IMR-90 (cell line): Measurements from ENCODE around the gene ZNF285. TPM values are rescaled to one million over a fixed set of nuclear protein-coding genes. Genes with fewer than 3 reads are reported as not detected.
"Not testable (repeated sequence)": the region's sequence is repeated elsewhere in the genome, so short reads cannot be mapped to it uniquely, and the experiment has no call there.

ENCODE experiments used
- ATAC-seq: fragments of 200-7000 bp; cut with Tn5 transposase; 2 replicates; pipeline ENCODE4 v1.9.1; 2020; ENCODE audit warnings: low read depth, mild to moderate bottlenecking, moderate library complexity
- BruUV-seq: library from RNA; stranded (reverse); fragments of 400-500 nt; replicated peaks from 2 replicates; lab custom pipeline; 2021; lab: Mats Ljungman, UMichigan
- CTCF ChIA-PET: fragments of 300-600 bp; formaldehyde crosslinking; extraction: SDS; loops from one replicate; lab custom pipeline; 2021; ENCODE audit warnings: antibody characterized with exemption; lab: Yijun Ruan, JAX
- POLR2A ChIA-PET: fragments of 300-600 bp; sonication (Branson Sonifier 250); formaldehyde crosslinking; loops from one replicate; lab custom pipeline; 2022; ENCODE audit warnings: antibody characterized with exemption; ENCODE audit not compliant: unreplicated experiment; lab: Charles Lee
- DNase-seq: peaks from one replicate; pipeline ENCODE4 v3.0.0; 2013
- H2AFZ ChIP-seq: replicated peaks from 2 replicates; pipeline ENCODE3; 2013; ENCODE audit warnings: low read length, mild to moderate bottlenecking; ENCODE audit not compliant: poor library complexity
- H2AK5ac ChIP-seq: 2 replicates; pipeline ENCODE4 v1.6.1; 2013; ENCODE audit warnings: low read depth, low read length, inconsistent platforms
- H2AK9ac ChIP-seq: replicated peaks from 2 replicates; pipeline ENCODE3; 2013; ENCODE audit warnings: mild to moderate bottlenecking, low read depth, low read length, moderate library complexity; ENCODE audit not compliant: poor library complexity
- H2BK120ac ChIP-seq: 2 replicates; pipeline ENCODE4 v1.6.1; 2013; ENCODE audit warnings: low read depth, low read length, inconsistent platforms
- H2BK15ac ChIP-seq: 3 replicates; pipeline ENCODE4 v1.6.1; 2013; ENCODE audit warnings: low read depth, low read length, inconsistent platforms
- H2BK20ac ChIP-seq: 2 replicates; pipeline ENCODE4 v1.6.1; 2013; ENCODE audit warnings: low read depth, mild to moderate bottlenecking, inconsistent platforms, low read length, moderate library complexity
- H2BK5ac ChIP-seq: 2 replicates; pipeline ENCODE4 v1.6.1; 2013; ENCODE audit warnings: mild to moderate bottlenecking, low read depth, low read length, inconsistent platforms; ENCODE audit not compliant: poor library complexity, severe bottlenecking
- H3K14ac ChIP-seq: replicated peaks from 2 replicates; pipeline ENCODE4 v1.6.1; 2013; ENCODE audit warnings: low read depth, low read length, inconsistent platforms
- H3K18ac ChIP-seq: 2 replicates; pipeline ENCODE4 v1.6.1; 2013; ENCODE audit warnings: low read depth, low read length, control low read depth
- H3K23ac ChIP-seq: 2 replicates; pipeline ENCODE4 v1.6.1; 2013; ENCODE audit warnings: low read depth, low read length, inconsistent platforms
- H3K27ac ChIP-seq: 2 replicates; pipeline ENCODE4 v1.5.1; 2013; ENCODE audit warnings: mild to moderate bottlenecking, control low read depth, low read length; ENCODE audit not compliant: insufficient read depth
- H3K27me3 ChIP-seq: 2 replicates; pipeline ENCODE4 v1.6.1; 2013; ENCODE audit warnings: low read length; ENCODE audit not compliant: control insufficient read depth, insufficient read depth
- H3K36me3 ChIP-seq: 2 replicates; pipeline ENCODE4 v1.6.1; 2013; ENCODE audit warnings: low read length, mixed read lengths; ENCODE audit not compliant: control insufficient read depth, insufficient read depth
- H3K4ac ChIP-seq: 2 replicates; pipeline ENCODE4 v1.6.1; 2013; ENCODE audit warnings: low read depth, low read length, inconsistent platforms
- H3K4me1 ChIP-seq: 2 replicates; pipeline ENCODE4 v1.6.1; 2013; ENCODE audit warnings: low read length, mixed read lengths; ENCODE audit not compliant: control insufficient read depth, insufficient read depth
- H3K4me2 ChIP-seq: 2 replicates; pipeline ENCODE4 v1.6.1; 2013; ENCODE audit warnings: low read depth, mild to moderate bottlenecking, control low read depth, low read length, moderate library complexity
- H3K4me3 ChIP-seq: 2 replicates; pipeline ENCODE4 v1.5.1; 2013; ENCODE audit warnings: low read depth, mild to moderate bottlenecking, control low read depth, low read length, moderate library complexity; ENCODE audit not compliant: insufficient read depth
- H3K56ac ChIP-seq: 2 replicates; pipeline ENCODE4 v1.6.1; 2013; ENCODE audit warnings: low read length, inconsistent platforms; ENCODE audit not compliant: insufficient read depth; ENCODE audit errors: extremely low read depth
- H3K79me1 ChIP-seq, 2 experiments: 2 replicates each; pipeline ENCODE4 v1.6.1; 2013; ENCODE audit warnings: low read length in 2 of 2, inconsistent platforms in 1 of 2, low read depth in 1 of 2
- H3K9ac ChIP-seq: 2 replicates; pipeline ENCODE4 v1.6.1; 2013; ENCODE audit warnings: low read depth, low read length, control low read depth
- H3K9me1 ChIP-seq: 2 replicates; pipeline ENCODE4 v1.6.1; 2013; ENCODE audit warnings: low read length, inconsistent platforms; ENCODE audit not compliant: insufficient read depth
- H3K9me3 ChIP-seq: 2 replicates; pipeline ENCODE4 v1.6.1; 2013; ENCODE audit warnings: low read length; ENCODE audit not compliant: control insufficient read depth, insufficient read depth
- H4K20me1 ChIP-seq: 2 replicates; pipeline ENCODE4 v1.6.1; 2013; ENCODE audit warnings: low read length, inconsistent platforms; ENCODE audit not compliant: insufficient read depth
- H4K5ac ChIP-seq: 2 replicates; pipeline ENCODE4 v1.6.1; 2013; ENCODE audit warnings: mild to moderate bottlenecking, low read depth, low read length, control low read depth
- H4K8ac ChIP-seq, 2 experiments: 2 replicates each; pipeline ENCODE4 v1.6.1; 2013; ENCODE audit warnings: low read depth in 2 of 2, low read length in 2 of 2, control low read depth in 1 of 2, inconsistent platforms in 1 of 2
- H4K91ac ChIP-seq: 2 replicates; pipeline ENCODE4 v1.6.1; 2013; ENCODE audit warnings: low read depth, low read length, inconsistent platforms; ENCODE audit not compliant: insufficient read depth
- WGBS, 2 experiments: methylation state at CpG; one replicate each; pipeline versions ENCODE4 v1.1.5 to v1.1.7; 2013; ENCODE audit warnings: missing lambda C conversion rate in 2 of 2; ENCODE audit not compliant: insufficient read length in 1 of 2; ENCODE audit errors: extremely low coverage in 2 of 2; 5-methylcytosine and 5-hydroxymethylcytosine counted together
- dilution Hi-C: fragments of 300-500 bp; cut with HindIII; formaldehyde crosslinking; loops from one replicate; pipeline ENCODE4 v1.14.3; 2018; ENCODE audit warnings: low sequenced_read_pairs; ENCODE audit not compliant: unreplicated experiment
- in situ Hi-C: fragments of 300-500 bp; cut with MboI; formaldehyde crosslinking; loops from 3 replicates; pipeline ENCODE4 v1.14.3; 2019; ENCODE audit warnings: low sequenced_read_pairs, inconsistent platforms, mixed read lengths
- intact Hi-C: fragments of 100-400 bp; cut with micrococcal nuclease; formaldehyde crosslinking; loops from 2 replicates; pipeline ENCODE4 v1.10.0; 2022
- polyA plus RNA-seq, 3 experiments: library from polyadenylated mRNA; depleted of rRNA; stranded (reverse); fragments of >200 nt; gene quantifications; 2 replicates each; pipeline ENCODE4 v1.2.3, GENCODE V29; 2012; ENCODE audit warnings: low replicate concordance in 1 of 3
- total RNA-seq: library from RNA; depleted of rRNA; stranded (reverse); fragments of >200 nt; gene quantifications from 2 replicates; pipeline ENCODE4 v1.2.3, GENCODE V29; 2012

The ZNF285 gene
- total and polyA plus RNA-seq, 2 of the 4 experiments (the other 2 are of a cell fraction) = 1.4 to 5.9 TPM

DNA sequence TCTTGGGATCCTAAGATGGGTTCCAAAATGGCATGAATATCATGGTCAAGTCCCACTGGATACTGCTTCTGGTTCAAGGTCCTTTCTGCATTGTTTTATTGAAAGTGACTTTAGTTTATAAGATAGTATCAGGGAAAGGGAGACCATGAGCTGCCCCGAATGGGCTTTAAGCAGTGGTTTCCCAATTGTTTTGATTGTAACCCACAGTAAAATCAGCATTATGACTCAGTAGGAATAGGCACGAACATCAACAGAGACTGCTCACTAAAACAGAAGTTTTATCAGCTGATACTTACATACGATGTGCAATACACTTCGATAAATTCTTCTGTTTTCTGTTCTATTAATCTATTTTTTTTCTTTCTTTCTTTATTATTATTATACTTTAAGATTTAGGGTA lies 12.1 kb downstream of the ZNF285 start:
- H4K8ac ChIP-seq, H4K91ac ChIP-seq, H3K9me3 ChIP-seq, in situ Hi-C loops, H3K36me3 ChIP-seq, H2AK5ac ChIP-seq, H3K9me1 ChIP-seq, H4K5ac ChIP-seq, H2BK5ac ChIP-seq, POLR2A ChIA-PET, H3K4me1 ChIP-seq, H4K20me1 ChIP-seq, H3K9ac ChIP-seq, dilution Hi-C loops, H2BK120ac ChIP-seq, H3K79me1 ChIP-seq, H3K27me3 ChIP-seq, H2BK20ac ChIP-seq, H3K4me2 ChIP-seq, H3K56ac ChIP-seq, H2AK9ac ChIP-seq, H3K18ac ChIP-seq, H3K23ac ChIP-seq, H3K4ac ChIP-seq, H3K27ac ChIP-seq, BruUV-seq, CTCF ChIA-PET, intact Hi-C loops, H2BK15ac ChIP-seq, H2AFZ ChIP-seq, H3K14ac ChIP-seq, H3K4me3 ChIP-seq: not testable (repeated sequence)
- DNase-seq (peak; percentile 47), ATAC-seq (peak; percentile 84)
- no CpG with 5 or more reads among the region's 4 CpGs for WGBS, 2 experiments
